Small intestine (tissue), 7 donors: Measurements from ENCODE around the gene PTPRN. TPM values are rescaled to one million over a fixed set of nuclear protein-coding genes. Genes with fewer than 3 reads are reported as not detected.
"Not testable (repeated sequence)": the region's sequence is repeated elsewhere in the genome, so short reads cannot be mapped to it uniquely, and the experiment has no call there.

Experiments used
- DNase-seq, 2 donors: peaks; one replicate each; pipeline versions ENCODE4 v3.0.0 to v3.0.0-alpha.2; 2013
- FAIRE-seq: peaks from 2 replicates; lab custom pipeline; 2012; peaks lifted over from hg19 to GRCh38; lab: Jason Lieb, UNC
- H3K27ac ChIP-seq, 3 donors: one replicate each; pipeline ENCODE4 v1.5.1; 2013; ENCODE audit warnings: low read length in 2 of 3, mild to moderate bottlenecking in 2 of 3, control low read depth in 1 of 3, inconsistent platforms in 1 of 3, low read depth in 1 of 3, moderate library complexity in 1 of 3
- H3K27me3 ChIP-seq, 3 donors: one replicate each; pipeline ENCODE4 v1.6.1; 2013; ENCODE audit warnings: low read length in 3 of 3, inconsistent platforms in 1 of 3; ENCODE audit not compliant: control insufficient read depth in 3 of 3, insufficient read depth in 3 of 3
- H3K36me3 ChIP-seq, 3 donors: one replicate each; pipeline ENCODE4 v1.6.1; 2013; ENCODE audit warnings: low read length in 3 of 3, inconsistent platforms in 1 of 3, low read depth in 1 of 3, mild to moderate bottlenecking in 1 of 3, moderate library complexity in 1 of 3; ENCODE audit not compliant: control insufficient read depth in 3 of 3, insufficient read depth in 2 of 3
- H3K4me1 ChIP-seq, 3 donors: one replicate each; pipeline ENCODE4 v1.6.1; 2013; ENCODE audit warnings: low read length in 2 of 3, inconsistent platforms in 1 of 3, low read depth in 1 of 3, mild to moderate bottlenecking in 1 of 3, moderate library complexity in 1 of 3; ENCODE audit not compliant: control insufficient read depth in 3 of 3, insufficient read depth in 2 of 3
- H3K4me3 ChIP-seq, 3 donors: one replicate each; pipeline ENCODE4 v1.5.1; 2013; ENCODE audit warnings: low read length in 3 of 3, control low read depth in 1 of 3, inconsistent platforms in 1 of 3, low read depth in 1 of 3, mild to moderate bottlenecking in 1 of 3, moderate library complexity in 1 of 3
- H3K9me3 ChIP-seq, 2 donors: one replicate each; pipeline ENCODE4 v1.6.1; 2013; ENCODE audit warnings: low read depth in 1 of 2, low read length in 1 of 2; ENCODE audit not compliant: control insufficient read depth in 2 of 2, insufficient read depth in 1 of 2
- WGBS, 3 donors: extraction: QIAGEN DNeasy Blood & Tissue Kit; methylation state at CpG; one replicate each; pipeline ENCODE4 v1.1.7; 2013; 5-methylcytosine and 5-hydroxymethylcytosine counted together
- polyA plus RNA-seq, 4 donors: library from polyadenylated mRNA; stranded (reverse) in 3 of 4; unstranded in 1 of 4; fragments of 200-250 nt in 3 of 4; fragments of 120-200 nt in 1 of 4; gene quantifications; one replicate each; pipeline versions ENCODE4 v1.2.1 to v1.2.3, GENCODE V29; 2013
- donor health status: healthy with polysubstance abuse.
- donor health status: control.
- donor health status: control.
- donor health status: Bipolar disorder and iron deficiency.
- donor health status: healthy.

Gene PTPRN
- polyA plus RNA-seq, 4 donors: 1.6 to 9.4 (median 4.1) TPM; not detected in 1

GRCh38 chr2:219258942-219259341, 50.3 kb downstream of the PTPRN start:
- not testable (repeated sequence) for DNase-seq, H3K4me3 ChIP-seq, H3K36me3 ChIP-seq, H3K9me3 ChIP-seq, H3K27ac ChIP-seq, H3K4me1 ChIP-seq, FAIRE-seq
- peaks cover 0 to 40% (median 0%) of the 10 kb centered on the region in 3 donors for H3K27me3 ChIP-seq
- 81 to 87% (median 85%) methylated on average over 10 of the region's 10 CpGs for WGBS, 3 donors

GRCh38 chr2:219254590-219255201, 54.5 kb downstream of the PTPRN start:
- FAIRE-seq (no peak), DNase-seq (peak in 1 of 2 donors; percentile 27)
- Histone ChIP-seq H3K4me1 (peaks cover 2 to 39% (median 8%) of the 10 kb centered on the region in 3 donors), H3K27me3 (peaks cover 0 to 41% (median 0%) of the 10 kb centered on the region in 3 donors), H3K27ac (peak overlapping the region in 2 of 3 donors; percentile 22 to 94), H3K36me3 (peaks cover 0 to 20% (median 2%) of the 10 kb centered on the region in 3 donors), H3K4me3 (peak overlapping the region; percentile 65 to 77 (median 73)), H3K9me3 (no peaks in the 10 kb centered on the region)
- 16 to 19% (median 19%) methylated on average over 12 of the region's 12 CpGs for WGBS, 3 donors

DNA sequence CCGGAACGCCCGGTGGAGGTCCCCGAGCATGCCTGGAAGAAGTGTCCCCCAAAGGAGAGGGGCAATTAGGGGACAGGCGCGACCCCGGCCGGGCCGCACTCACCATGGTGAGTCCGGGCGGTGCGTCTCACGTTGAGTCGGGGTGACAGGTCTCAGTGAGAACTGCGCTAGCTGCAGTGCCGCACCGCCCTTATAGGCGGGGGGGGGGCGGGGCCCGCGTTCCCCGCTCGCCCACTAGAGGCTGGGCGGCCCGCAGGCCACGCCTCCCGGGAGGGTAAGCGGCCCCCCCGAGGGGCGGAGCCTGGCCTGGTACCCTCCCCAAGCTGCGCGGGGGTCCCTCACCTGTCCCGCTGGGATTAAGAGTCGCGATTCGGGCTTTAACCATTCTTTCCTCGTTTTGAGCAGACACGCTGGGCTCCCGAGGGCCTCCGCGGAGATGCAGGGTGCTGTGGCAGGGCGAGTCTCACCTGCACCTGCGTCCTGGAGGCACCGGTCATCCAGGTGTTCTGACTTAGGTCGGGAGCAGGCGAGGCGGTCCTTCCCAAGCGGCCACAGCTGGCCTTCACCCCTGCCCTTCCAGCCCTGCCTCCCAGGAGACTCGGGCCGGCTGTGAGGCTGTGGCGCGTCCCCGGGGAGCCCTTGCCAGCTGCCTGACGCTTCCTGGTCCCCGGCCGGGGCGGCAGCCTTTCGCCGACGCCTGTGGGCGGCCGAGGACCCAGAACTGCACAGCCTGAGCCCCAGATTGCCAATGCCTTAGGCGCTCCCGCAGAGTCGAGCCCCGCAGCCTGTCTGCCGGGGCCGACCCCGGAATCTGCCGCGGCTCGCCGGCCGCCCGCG, 55.2 kb downstream of the PTPRN start, which contains the start of gene TUBA4A:
TSS of gene TUBA4A (minus strand) at position 166 of the 837 bp plus-strand sequence. CDS start at position 106, 60 bp downstream.
- DNase-seq (peak; percentile 89 to 90), FAIRE-seq (no peak)
- Histone ChIP-seq H3K9me3 (no peaks in the 10 kb centered on the region), H3K36me3 (peaks cover 0 to 21% (median 2%) of the 10 kb centered on the region in 3 donors), H3K4me3 (peak within 1 kb of the TSS; percentile 65 to 77 (median 73)), H3K27ac (peak within 1 kb of the TSS; percentile 34 to 94 (median 62)), H3K4me1 (peaks cover 2 to 47% (median 8%) of the 10 kb centered on the region in 3 donors), H3K27me3 (peaks cover 0 to 39% (median 0%) of the 10 kb centered on the region in 3 donors)
- 0% methylated on average over 45 to 76 of the region's 76 CpGs for WGBS, 3 donors

DNA sequence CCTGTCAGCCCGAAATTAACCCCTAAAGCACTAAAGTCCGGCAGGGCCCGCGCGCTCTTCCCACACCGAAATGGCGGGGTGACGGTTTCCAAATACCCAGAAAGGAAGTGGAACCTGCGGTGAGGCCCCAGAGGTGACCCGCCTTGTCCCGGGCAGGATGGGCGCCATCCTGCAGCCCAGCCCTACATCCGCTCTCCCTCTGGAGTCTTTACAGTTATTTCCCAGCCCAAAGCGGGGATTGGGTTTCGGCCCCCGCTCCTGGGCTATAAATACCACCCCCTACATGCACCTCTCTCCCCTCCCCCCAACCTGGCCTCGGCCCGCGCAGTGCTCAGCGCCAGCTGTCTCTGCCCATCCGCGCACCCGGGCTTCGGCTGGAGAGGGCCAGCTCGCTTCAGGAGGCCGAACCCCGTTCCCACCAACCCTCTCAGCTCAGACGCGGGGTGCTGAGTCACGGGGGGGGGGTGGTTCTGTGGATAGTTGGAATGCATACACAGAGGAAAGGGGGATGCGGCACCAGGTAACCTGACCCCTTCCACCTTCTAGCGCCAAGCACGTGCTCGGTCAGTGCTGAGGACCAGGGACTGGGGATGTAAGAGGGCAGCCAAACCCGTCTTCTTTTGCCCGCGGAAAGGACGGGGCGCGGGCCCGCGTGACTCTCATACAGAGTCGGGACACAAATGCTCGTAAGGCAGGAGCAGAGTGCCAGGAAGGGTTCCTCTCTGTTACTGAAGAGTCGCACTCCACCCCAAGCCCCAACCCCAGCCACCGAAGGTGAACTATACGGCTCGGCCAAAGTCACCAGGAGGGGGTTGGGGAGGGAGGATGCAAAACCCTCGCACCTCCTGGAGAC, 56.1 kb downstream of the PTPRN start, which contains the start of gene TUBA4B:
TSS of gene TUBA4B (plus strand) at position 344 of the 853 bp plus-strand sequence. CDS start at position 509, 165 bp downstream.
- FAIRE-seq (no peak), DNase-seq (peak; percentile 45 to 49)
- WGBS, 3 donors: 1 to 2% (median 1%) methylated on average over 47 to 49 of the region's 49 CpGs
- no peaks in the 10 kb centered on the region for H3K9me3 ChIP-seq
- H3K4me3 ChIP-seq: peak within 1 kb of the TSS; percentile 65 to 77 (median 73)
- H3K27me3 ChIP-seq: peaks cover 0 to 39% (median 0%) of the 10 kb centered on the region in 3 donors
- H3K4me1 ChIP-seq: peaks cover 8 to 55% (median 9%) of the 10 kb centered on the region in 3 donors
- H3K36me3 ChIP-seq: peaks cover 0 to 28% (median 2%) of the 10 kb centered on the region in 3 donors
- H3K27ac ChIP-seq: peak within 1 kb of the TSS; percentile 34 to 94 (median 62)

DNA sequence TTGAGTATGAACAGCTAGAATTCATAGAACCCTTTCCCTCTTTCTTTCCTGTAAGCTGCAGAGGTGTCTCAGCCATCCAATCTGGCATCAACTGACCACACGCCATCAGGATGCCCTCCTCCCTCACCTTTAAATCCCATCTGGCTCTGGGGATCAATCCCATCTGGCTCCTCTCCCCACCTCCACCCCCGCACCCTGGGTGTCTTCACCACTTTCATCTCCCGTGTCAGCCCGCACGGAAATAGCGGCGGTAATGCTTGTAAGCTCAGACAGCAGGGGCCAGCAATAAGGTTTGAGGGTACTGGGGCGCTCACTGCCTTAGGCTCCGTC, 56.7 kb downstream of the PTPRN start:
- H3K27ac ChIP-seq: peak overlapping the region in 2 of 3 donors; percentile 6 to 94
- 2 to 6% (median 3%) methylated on average over 9 of the region's 9 CpGs for WGBS, 3 donors
- FAIRE-seq: no peak
- peak in 1 of 2 donors; percentile 29 for DNase-seq
- peak overlapping the region; percentile 65 to 77 (median 73) for H3K4me3 ChIP-seq
- peaks cover 8 to 60% (median 11%) of the 10 kb centered on the region in 3 donors for H3K4me1 ChIP-seq
- H3K27me3 ChIP-seq: peaks cover 0 to 39% (median 0%) of the 10 kb centered on the region in 3 donors
- no peaks in the 10 kb centered on the region for H3K9me3 ChIP-seq
- peaks cover 0 to 34% (median 2%) of the 10 kb centered on the region in 3 donors for H3K36me3 ChIP-seq

DNA sequence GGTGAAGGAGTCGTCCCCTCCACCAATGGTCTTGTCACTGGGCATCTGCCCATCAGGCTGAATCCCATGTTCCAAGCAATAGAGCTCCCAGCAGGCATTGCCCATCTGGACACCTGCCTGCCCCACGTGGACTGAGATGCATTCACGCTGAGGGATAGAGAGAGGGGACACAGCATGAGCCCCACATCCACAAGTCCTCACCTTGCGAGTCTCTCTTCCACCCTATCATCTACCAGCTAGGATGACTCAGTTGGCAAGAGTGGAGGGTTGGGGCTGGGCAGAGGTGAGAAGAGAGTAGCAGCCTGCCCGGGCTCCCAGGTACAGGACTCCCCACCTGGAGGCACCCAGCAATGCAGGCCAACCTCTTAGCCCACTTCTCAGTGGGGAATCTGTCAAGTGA, 57.1 kb downstream of the PTPRN start:
- no peak for FAIRE-seq

DNA sequence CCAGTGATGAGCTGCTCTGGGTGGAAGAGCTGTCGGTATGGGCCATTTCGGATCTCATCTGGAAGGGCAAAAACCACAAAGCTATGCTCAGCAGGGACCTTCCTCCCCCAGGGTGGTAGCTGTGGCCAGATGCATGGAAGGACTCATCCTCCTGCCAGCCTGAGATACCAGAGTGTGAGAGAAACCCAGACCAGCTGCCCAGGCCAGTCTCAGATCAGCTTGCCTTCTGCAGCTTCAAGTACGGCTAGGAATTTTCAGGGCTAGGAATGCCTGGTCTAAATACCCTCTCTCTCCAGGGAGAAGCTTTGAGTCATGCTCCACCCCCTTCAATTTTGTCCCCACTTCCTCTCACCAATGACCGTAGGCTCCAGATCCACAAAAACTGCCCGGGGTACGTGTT, 57.5 kb downstream of the PTPRN start:
- 75 to 86% (median 76%) methylated on average over 6 of the region's 6 CpGs for WGBS, 3 donors
- Histone ChIP-seq H3K36me3 (peaks cover 0 to 43% (median 2%) of the 10 kb centered on the region in 3 donors), H3K4me3 (no peak overlapping the region), H3K27me3 (peaks cover 0 to 39% (median 0%) of the 10 kb centered on the region in 3 donors), H3K27ac (peak overlapping the region in 1 of 3 donors; percentile 94), H3K9me3 (no peaks in the 10 kb centered on the region), H3K4me1 (peaks cover 11 to 68% (median 16%) of the 10 kb centered on the region in 3 donors)
- DNase-seq (no peak), FAIRE-seq (no peak)

More for the DNA sequence above, 57.1 kb downstream of the PTPRN start:
- DNase-seq: peak in 1 of 2 donors; percentile 49
- Histone ChIP-seq H3K36me3 (peaks cover 0 to 39% (median 2%) of the 10 kb centered on the region in 3 donors), H3K4me3 (peak overlapping the region; percentile 65 to 77 (median 73)), H3K27ac (peak overlapping the region in 1 of 3 donors; percentile 94), H3K4me1 (peaks cover 9 to 64% (median 14%) of the 10 kb centered on the region in 3 donors), H3K9me3 (no peaks in the 10 kb centered on the region), H3K27me3 (peaks cover 0 to 39% (median 0%) of the 10 kb centered on the region in 3 donors)
- WGBS, 3 donors: 41 to 61% (median 44%) methylated on average over 5 of the region's 5 CpGs
